Measurements from ENCODE around the gene DDX1. TPM values are rescaled to one million over a fixed set of nuclear protein-coding genes. Genes with fewer than 3 reads are reported as not detected.

Gene DDX1
- total and polyA plus RNA-seq, 2 of the 4 experiments (the other 2 are of a cell fraction), result 73.6 to 74.9 TPM

GRCh38 chr2:15645300-15645699 lies 53.6 kb downstream of the DDX1 start:
- no peak overlapping the region for H2AFZ ChIP-seq (replicated peaks; ENCODE audit: low read length, poor library complexity)
- H3K4ac ChIP-seq (ENCODE audit: low read depth, low read length), result no peak overlapping the region
- DNase-seq (no peak), ATAC-seq (ENCODE audit: low read depth) (no peak)
- WGBS, 2 experiments (ENCODE audit: extremely low coverage in 2 of 2, insufficient read length in 1 of 2), result no CpG with 5 or more reads among the region's 2 CpGs
- no peak overlapping the region for H2BK120ac ChIP-seq (ENCODE audit: low read depth, low read length)
- no peaks in the 10 kb centered on the region; the same call in 1 of the 2 replicates for H3K9me3 ChIP-seq (ENCODE audit: control insufficient read depth, insufficient read depth, low read length)
- no peak for TF ChIP-seq RCOR1 (IDR thresholded peaks at IDR 0.05; ENCODE audit: insufficient replicate concordance, low read length)
- TF ChIP-seq CTCF (conservative IDR thresholded peaks at IDR 0.05; ENCODE audit: low read depth, low read length), result no peak
- TF ChIP-seq NFE2L2 (IDR thresholded peaks at IDR 0.05; ENCODE audit: low read depth, low read length), result no peak
- TF ChIP-seq MXI1 (IDR thresholded peaks at IDR 0.05; ENCODE audit: borderline replicate concordance, low read depth, low read length), result no peak
- TF ChIP-seq POLR2A (IDR thresholded peaks at IDR 0.05; ENCODE audit: low read depth, low read length), result no peak
- TF ChIP-seq CEBPB (IDR thresholded peaks at IDR 0.05; ENCODE audit: low read depth, low read length), result no peak
- TF ChIP-seq MAFK (IDR thresholded peaks at IDR 0.05; ENCODE audit: low read depth, low read length), result no peak
- no peak overlapping the region for H3K9ac ChIP-seq (ENCODE audit: low read depth, low read length)
- no peak overlapping the region for H3K18ac ChIP-seq (ENCODE audit: low read depth, low read length)
- no peak overlapping the region for H4K91ac ChIP-seq (ENCODE audit: insufficient read depth, low read depth, low read length)
- no peak overlapping the region for H4K5ac ChIP-seq (ENCODE audit: low read depth, low read length)
- no peak overlapping the region for H3K14ac ChIP-seq (replicated peaks; ENCODE audit: low read depth, low read length)
- H3K27me3 ChIP-seq (ENCODE audit: control insufficient read depth, insufficient read depth, low read length), result peaks cover 1% of the 10 kb centered on the region; the same call in 1 of the 2 replicates
- no peaks in the 10 kb centered on the region for H3K79me1 ChIP-seq (ENCODE audit: low read depth in 1 of 2, low read length in 2 of 2)
- intact Hi-C loops (cut with micrococcal nuclease), result no loop called here
- H4K8ac ChIP-seq (ENCODE audit: low read depth in 2 of 2, low read length in 2 of 2), result no peak overlapping the region
- no peaks in the 10 kb centered on the region for H3K9me1 ChIP-seq (ENCODE audit: insufficient read depth, low read length)
- H3K36me3 ChIP-seq (ENCODE audit: control insufficient read depth, insufficient read depth, low read length), result no peaks in the 10 kb centered on the region
- in situ Hi-C loops (cut with MboI; ENCODE audit: low sequenced_read_pairs), result loop anchor here (5.0 kb wide), 1 partner anchor 867 kb away; no protein-coding TSS in a partner anchor
- CTCF ChIA-PET, result no interaction called here
- H3K4me3 ChIP-seq (ENCODE audit: insufficient read depth, low read depth, low read length), result no peak overlapping the region
- no peaks in the 10 kb centered on the region for H3K4me1 ChIP-seq (ENCODE audit: control insufficient read depth, insufficient read depth, low read length)
- no peak overlapping the region for H3K56ac ChIP-seq (ENCODE audit: extremely low read depth, insufficient read depth, low read length)
- no TSS peak for BruUV-seq (replicated peaks)
- H2AK5ac ChIP-seq (ENCODE audit: low read depth, low read length), result no peak overlapping the region
- no peak overlapping the region for H2AK9ac ChIP-seq (replicated peaks; ENCODE audit: low read depth, low read length, poor library complexity)
- POLR2A ChIA-PET (ENCODE audit: unreplicated experiment), result no interaction called here
- H4K20me1 ChIP-seq (ENCODE audit: insufficient read depth, low read length), result no peaks in the 10 kb centered on the region
- H3K23ac ChIP-seq (ENCODE audit: low read depth, low read length), result no peak overlapping the region
- no peak overlapping the region for H2BK5ac ChIP-seq (ENCODE audit: low read depth, low read length, poor library complexity, severe bottlenecking)
- dilution Hi-C loops (cut with HindIII; ENCODE audit: low sequenced_read_pairs, unreplicated experiment), result no loop called here
- no peak overlapping the region for H2BK15ac ChIP-seq (ENCODE audit: low read depth, low read length)
- no peak overlapping the region for H3K27ac ChIP-seq (ENCODE audit: insufficient read depth, low read length)
- H2BK20ac ChIP-seq (ENCODE audit: low read depth, low read length), result no peak overlapping the region
- H3K4me2 ChIP-seq (ENCODE audit: low read depth, low read length), result no peak overlapping the region

All from IMR-90 (cell line).